ENCODE results near the gene KBTBD8. TPM values are rescaled to one million over a fixed set of nuclear protein-coding genes. Genes with fewer than 3 reads are reported as not detected.

The KBTBD8 gene
- total RNA-seq, 1 experiment from 2014 or later, result 0.33 TPM

DNA sequence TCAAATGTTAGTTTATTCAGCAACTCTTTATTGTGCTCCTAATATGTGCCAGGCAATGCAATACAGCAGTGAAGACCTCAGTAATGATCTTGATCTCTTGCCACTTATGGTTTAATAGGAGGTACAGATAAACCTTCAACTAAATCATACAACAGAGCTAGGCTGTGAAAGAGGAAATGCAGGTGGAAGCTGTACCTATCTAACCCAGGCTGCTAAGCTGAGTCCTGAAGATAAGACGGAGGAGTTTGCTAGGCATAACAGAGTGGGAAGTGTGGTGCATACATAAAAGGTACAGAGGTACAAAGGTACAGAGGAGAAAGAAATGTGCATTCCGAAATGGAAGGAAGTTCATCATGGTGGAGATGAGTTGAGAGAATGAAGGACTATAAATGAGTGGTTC, 35.0 kb downstream of the KBTBD8 start:
- DNase-seq (ENCODE audit: low spot score), result no peak

DNA sequence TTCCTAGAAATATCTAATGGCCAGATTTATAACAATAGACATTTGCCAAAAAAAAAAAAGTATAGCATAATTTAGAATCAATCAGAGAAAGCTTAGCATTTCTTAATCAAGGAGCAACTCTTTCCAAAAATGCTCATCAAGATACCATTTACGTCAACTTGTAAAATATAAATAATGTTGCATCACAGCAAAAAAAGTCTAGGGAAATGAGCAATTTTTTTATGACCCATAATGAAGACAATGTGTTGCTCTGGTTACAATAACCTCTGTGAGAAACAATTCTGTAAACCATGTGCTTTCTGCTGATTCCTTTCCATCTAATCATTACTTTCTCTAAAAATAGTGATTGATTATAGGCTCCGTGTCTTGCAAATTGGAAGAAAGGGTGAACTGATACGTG, 36.3 kb downstream of the KBTBD8 start:
- no peak for DNase-seq (ENCODE audit: low spot score)

DNA sequence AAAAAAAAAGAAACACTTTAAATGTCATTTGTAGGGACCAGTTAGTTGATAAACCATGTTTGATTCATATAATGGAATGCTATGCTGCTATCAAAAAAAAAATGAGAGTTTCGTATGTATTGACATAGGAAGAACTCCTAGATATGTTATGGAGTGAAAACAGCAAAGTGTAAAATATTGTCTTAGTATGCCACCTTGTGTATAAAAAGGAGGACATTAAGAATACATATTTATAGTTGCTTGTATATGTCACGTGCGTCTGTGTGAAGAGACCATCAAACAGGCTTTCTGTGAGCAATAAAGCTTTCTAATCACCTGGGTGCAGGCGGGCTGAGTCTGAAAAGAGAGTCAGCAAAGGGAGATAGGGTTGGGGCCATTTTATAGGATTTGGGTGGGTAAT, 39.5 kb downstream of the KBTBD8 start:
- no peak for DNase-seq (ENCODE audit: low spot score)

DNA sequence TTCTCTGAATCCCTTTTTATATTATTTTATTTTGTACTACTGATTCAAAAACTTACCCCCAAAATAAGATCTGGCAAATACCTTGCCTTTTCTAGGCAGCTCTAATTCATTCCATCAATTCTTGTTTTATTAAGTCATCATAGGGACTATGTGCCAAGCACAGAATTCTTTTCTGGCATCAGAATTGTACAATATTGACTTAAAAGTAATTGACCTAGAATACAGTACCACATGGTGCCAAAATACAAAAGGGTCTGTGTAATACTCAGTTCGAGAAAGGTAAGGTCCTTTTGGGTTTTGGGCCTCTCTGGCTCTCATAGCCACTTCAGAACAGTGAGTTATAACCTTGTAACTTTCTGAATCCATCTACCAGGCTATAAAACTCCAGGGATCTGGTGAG, 46.2 kb downstream of the KBTBD8 start:
- DNase-seq (ENCODE audit: low spot score), result no peak

DNA sequence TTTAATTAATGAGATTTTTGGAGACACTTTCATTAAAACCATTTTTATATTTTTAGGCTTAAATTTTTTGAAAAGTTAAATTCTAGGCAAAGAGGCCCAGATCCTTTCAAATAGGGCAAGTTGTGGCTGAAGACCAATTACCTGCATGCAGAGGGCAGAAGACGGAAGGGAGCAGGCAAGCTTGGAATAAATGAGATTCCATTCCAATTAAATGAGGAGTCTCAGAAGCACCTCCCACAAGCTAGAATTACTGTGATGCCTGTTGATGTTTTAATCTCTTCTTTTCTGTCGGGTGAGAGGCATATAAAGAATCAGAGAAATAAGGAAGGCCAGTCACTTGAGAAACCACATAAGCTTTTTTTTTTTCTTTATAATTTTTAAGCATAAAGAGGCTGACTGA, 46.8 kb downstream of the KBTBD8 start:
- DNase-seq (ENCODE audit: low spot score), result no peak

DNA sequence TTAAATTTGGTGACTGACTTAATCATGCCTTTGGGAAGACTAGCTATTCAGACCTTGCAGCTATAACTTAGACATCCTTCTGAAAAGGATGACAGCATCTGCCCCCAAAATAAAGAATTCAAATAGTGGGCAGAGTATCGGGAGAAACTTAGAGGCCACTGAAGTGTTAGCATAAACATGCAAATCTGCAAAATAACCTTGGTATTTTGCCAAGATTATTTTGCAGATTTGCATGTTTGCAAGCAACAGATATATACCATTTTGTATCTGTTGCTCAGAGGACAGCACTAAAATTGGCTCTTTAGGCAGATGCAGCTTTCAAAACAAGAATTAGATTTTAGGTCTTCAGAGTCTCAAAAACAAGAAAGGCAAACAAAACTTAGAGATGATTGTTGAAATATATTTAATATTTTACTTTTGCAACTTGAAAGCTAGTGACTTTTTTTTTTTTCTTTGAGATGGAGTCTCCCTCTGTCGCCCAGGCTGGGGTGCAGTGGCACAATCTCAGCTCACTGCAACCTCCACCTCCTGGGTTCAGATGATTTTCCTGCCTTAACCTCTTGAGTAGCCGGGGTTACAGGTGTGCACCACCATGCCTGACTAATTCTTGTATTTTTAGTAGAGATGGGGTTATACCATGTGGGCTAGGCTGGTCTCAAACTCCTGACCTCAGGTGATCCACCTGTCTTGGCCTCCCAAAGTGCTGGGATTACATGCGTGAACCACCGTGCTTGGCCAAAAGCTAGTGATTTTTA, 47.8 kb downstream of the KBTBD8 start:
- DNase-seq (ENCODE audit: low spot score), result no peak

DNA sequence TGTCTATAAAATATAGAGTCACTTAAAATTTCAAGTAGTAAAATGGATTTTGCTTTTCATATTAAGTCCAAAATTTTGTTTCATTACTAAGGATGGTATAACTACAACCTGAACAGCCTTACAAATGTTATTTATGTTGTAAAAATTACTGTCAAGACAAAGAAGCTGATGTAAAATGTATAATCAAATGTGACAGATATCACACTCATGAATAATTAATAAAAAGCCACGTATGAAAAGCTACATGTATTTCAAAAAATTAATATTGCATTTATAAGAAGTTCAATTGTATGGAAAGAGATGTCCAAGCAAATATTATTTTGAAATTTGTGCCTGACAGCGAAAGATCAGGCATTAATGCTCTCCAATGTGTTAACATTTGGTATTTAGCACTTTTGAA, 48.9 kb downstream of the KBTBD8 start:
- DNase-seq (ENCODE audit: low spot score), result no peak

DNA sequence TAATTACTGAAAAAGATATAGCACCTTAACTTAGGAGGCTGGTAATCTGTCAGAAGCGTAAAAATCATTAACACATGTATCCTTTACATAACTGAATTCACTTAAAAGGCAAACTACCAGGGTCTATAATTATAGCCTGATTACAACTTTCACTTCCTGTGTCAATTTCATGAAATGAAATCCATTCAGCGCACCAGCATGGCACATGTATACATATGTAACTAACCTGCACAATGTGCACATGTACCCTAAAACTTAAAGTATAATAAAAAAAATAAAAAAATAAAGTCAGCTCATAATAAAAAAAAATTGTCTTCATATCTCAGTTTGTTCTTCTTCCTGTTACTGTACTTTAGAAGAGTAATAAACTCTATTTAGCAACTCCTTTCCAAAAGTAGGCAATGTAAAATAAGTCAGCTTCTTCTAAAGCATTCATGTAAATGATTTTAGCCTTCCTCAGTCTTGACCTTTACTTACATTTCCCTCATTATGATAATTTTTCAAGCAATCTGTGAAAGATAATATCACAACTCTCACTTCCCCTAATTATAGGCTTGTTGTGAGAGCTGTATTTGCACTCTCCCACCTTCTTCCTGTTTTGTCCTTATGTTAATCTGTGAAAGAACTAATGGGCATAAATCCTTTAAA, 50.1 kb downstream of the KBTBD8 start:
- no peak for DNase-seq (ENCODE audit: low spot score)

DNA sequence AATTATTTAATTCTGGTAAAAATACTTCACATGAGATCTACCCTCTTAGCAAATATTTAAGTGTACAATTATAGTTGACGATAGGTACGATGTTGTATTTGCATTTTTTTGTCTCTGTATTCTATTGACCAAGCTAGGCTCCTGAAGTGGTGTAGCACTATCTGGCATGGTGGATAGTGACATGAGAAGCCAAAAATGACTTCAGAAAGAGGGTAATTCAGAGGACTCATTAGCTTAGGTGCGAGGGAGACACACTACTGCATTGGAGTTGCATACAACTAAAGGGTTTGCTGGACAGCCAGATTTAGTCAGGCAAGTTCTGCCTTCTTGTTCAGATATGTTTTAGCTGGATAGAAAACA, 50.6 kb downstream of the KBTBD8 start:
- no peak for DNase-seq (ENCODE audit: low spot score)

DNA sequence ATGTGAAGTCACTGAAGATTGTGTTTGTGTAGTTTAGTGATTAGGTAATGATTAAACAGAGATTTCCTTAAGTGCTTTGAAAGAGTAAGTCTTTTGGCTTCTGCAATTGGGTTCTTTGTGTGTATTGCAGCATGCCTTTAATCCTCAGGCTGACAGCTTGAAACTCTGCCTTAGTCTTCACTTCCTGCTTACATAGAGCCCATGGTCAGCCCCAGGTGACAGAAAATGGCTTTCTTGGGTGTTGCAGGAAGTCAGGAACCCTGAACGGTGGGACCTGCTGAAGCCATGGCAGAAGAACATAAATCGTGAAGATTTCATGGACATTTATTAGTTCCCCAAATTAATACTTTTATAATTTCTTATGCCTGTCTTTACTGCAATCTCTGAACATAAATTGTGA, 61.3 kb downstream of the KBTBD8 start:
- no peak for DNase-seq (ENCODE audit: low spot score)
